Measurements from ENCODE around the gene TECPR1. TPM values are rescaled to one million over a fixed set of nuclear protein-coding genes. Genes with fewer than 3 reads are reported as not detected.

TECPR1 gene
- total and polyA plus RNA-seq, 2 experiments from 2014 or later, result 4.6 to 24.4 TPM

- no peak for TF ChIP-seq STAT1 (IDR thresholded peaks at IDR 0.05; ENCODE audit: unreplicated experiment)
- no peak for TF ChIP-seq CREB1 (CRISPR knock-in tag; IDR thresholded peaks at IDR 0.05; ENCODE audit: low read depth)
- no peak for TF ChIP-seq ZNF331 (CRISPR knock-in tag; IDR thresholded peaks at IDR 0.05; ENCODE audit: low read depth)
- TF ChIP-seq ETS1 (IDR thresholded peaks at IDR 0.05), result no peak
- no peak for TF ChIP-seq NANOG (IDR thresholded peaks at IDR 0.05; ENCODE audit: borderline replicate concordance)
- no peak for TF ChIP-seq ZNF462 (CRISPR knock-in tag; IDR thresholded peaks at IDR 0.05)
- TF ChIP-seq ZNF114 (CRISPR knock-in tag; IDR thresholded peaks at IDR 0.05), result no peak
- no peak for TF ChIP-seq EZH2 (IDR thresholded peaks at IDR 0.05; ENCODE audit: low read depth, unreplicated experiment)
- TF ChIP-seq EZH2phosphoT487 (IDR thresholded peaks at IDR 0.05; ENCODE audit: unreplicated experiment), result no peak
- no peak for TF ChIP-seq JUNB (IDR thresholded peaks at IDR 0.05; ENCODE audit: unreplicated experiment)
- TF ChIP-seq REST (IDR thresholded peaks at IDR 0.05; ENCODE audit: unreplicated experiment), result no peak
- TF ChIP-seq CTCF (conservative IDR thresholded peaks at IDR 0.05; ENCODE audit: low read depth in 2 of 2), result no peak
- TF ChIP-seq POLR2AphosphoS5 (IDR thresholded peaks at IDR 0.05; ENCODE audit: low read depth), result no peak
- no peaks in the 10 kb centered on the region for H3K9me2 ChIP-seq (ENCODE audit: insufficient read depth)
- no peak overlapping the region for H3K27ac Mint-ChIP-seq
- H3K79me2 ChIP-seq (replicated peaks; ENCODE audit: insufficient read depth), result no peaks in the 10 kb centered on the region
- no peaks in the 10 kb centered on the region for H3K9me3 Mint-ChIP-seq
- H3K4me1 ChIP-seq (ENCODE audit: insufficient read depth), result peaks cover 5% of the 10 kb centered on the region; the same call in 1 of the 2 replicates
- no peaks in the 10 kb centered on the region for H4K20me1 ChIP-seq (replicated peaks; ENCODE audit: insufficient read depth)
- no peaks in the 10 kb centered on the region for H3K36me3 ChIP-seq (ENCODE audit: insufficient read depth)
- H3K4me3 ChIP-seq, result no peak overlapping the region
- H3K27me3 Mint-ChIP-seq (ENCODE audit: insufficient read depth, low read depth, poor library complexity), result peaks cover 4% of the 10 kb centered on the region
- no peak overlapping the region for H2AFZ ChIP-seq
- DNase-seq (ENCODE audit: low spot score) (no peak), ATAC-seq (no peak)
- H3K4me3 Mint-ChIP-seq, result no peak overlapping the region
- H3K36me3 Mint-ChIP-seq (ENCODE audit: low read depth), result no peaks in the 10 kb centered on the region
- H3K4me1 Mint-ChIP-seq, result peaks cover 11% of the 10 kb centered on the region
- no peak overlapping the region for H3K4me2 ChIP-seq
- H3K27me3 ChIP-seq (ENCODE audit: insufficient read depth), result no peaks in the 10 kb centered on the region
- no peaks in the 10 kb centered on the region for H3F3A ChIP-seq (replicated peaks; ENCODE audit: low read depth)
- H3K27ac ChIP-seq (ENCODE audit: low read depth), result no peak overlapping the region
Measured at GRCh38 chr7:98213888-98214810, 37.9 kb downstream of the TECPR1 start.

Measured in GM23338 (cell line).